HG03342 (cell line): ENCODE data around the gene GRIK2.
A peak's percentile ranks its signal among the peaks of the same experiment; 100 is the strongest.
"Not testable (repeated sequence)": the region's sequence is repeated elsewhere in the genome, so short reads cannot be mapped to it uniquely, and the experiment has no call there.

ENCODE experiments used
- ATAC-seq: cut with Tn5 transposase; IDR thresholded peaks from one replicate; pipeline ENCODE4 v1.9.1; 2021; ENCODE audit warnings: mild to moderate bottlenecking, moderate library complexity; ENCODE audit not compliant: unreplicated experiment

Gene GRIK2

GRCh38 chr6:101393251-101393828 is at the start of gene GRIK2:
TSS of gene GRIK2 (plus strand) at chr6:101393708.
- ATAC-seq: peak; percentile 68

GRCh38 chr6:101344885-101345284 is 48.6 kb upstream of the GRIK2 start:
- ATAC-seq: no peak

- no peak for ATAC-seq
Measured at GRCh38 chr6:101348816-101349215, 44.7 kb upstream of the GRIK2 start.

GRCh38 chr6:101350631-101351030 is 42.9 kb upstream of the GRIK2 start:
- not testable (repeated sequence) for ATAC-seq

- no peak for ATAC-seq
Measured at GRCh38 chr6:101351173-101351572, 42.3 kb upstream of the GRIK2 start.

- no peak for ATAC-seq
Measured at GRCh38 chr6:101352316-101352715, 41.2 kb upstream of the GRIK2 start.

GRCh38 chr6:101365181-101365580 is 28.3 kb upstream of the GRIK2 start:
- no peak for ATAC-seq

- ATAC-seq: no peak
Measured at GRCh38 chr6:101379926-101380325, 13.6 kb upstream of the GRIK2 start.

GRCh38 chr6:101380897-101381630 is 12.4 kb upstream of the GRIK2 start:
- no peak for ATAC-seq

GRCh38 chr6:101383747-101384146 is 9.8 kb upstream of the GRIK2 start:
- ATAC-seq: not testable (repeated sequence)

GRCh38 chr6:101386982-101387381 is 6.5 kb upstream of the GRIK2 start:
- ATAC-seq: no peak

- no peak for ATAC-seq
Measured at GRCh38 chr6:101391772-101392585, 1.5 kb upstream of the GRIK2 start.

- ATAC-seq: no peak
Measured at GRCh38 chr6:101392586-101393230, 800 bp upstream of the GRIK2 start.

GRCh38 chr6:101393829-101394251 is 332 bp downstream of the GRIK2 start:
- ATAC-seq: no peak

- no peak for ATAC-seq
Measured at GRCh38 chr6:101394936-101395335, 1.4 kb downstream of the GRIK2 start.

- no peak for ATAC-seq
Measured at GRCh38 chr6:101395345-101395744, 1.8 kb downstream of the GRIK2 start.

GRCh38 chr6:101396548-101397173 is 3.2 kb downstream of the GRIK2 start:
- no peak for ATAC-seq

- no peak for ATAC-seq
Measured at GRCh38 chr6:101397199-101397598, 3.7 kb downstream of the GRIK2 start.

GRCh38 chr6:101398716-101399615 is 5.5 kb downstream of the GRIK2 start:
- ATAC-seq: no peak
